Measurements from ENCODE around the gene TMEM204.

DNA sequence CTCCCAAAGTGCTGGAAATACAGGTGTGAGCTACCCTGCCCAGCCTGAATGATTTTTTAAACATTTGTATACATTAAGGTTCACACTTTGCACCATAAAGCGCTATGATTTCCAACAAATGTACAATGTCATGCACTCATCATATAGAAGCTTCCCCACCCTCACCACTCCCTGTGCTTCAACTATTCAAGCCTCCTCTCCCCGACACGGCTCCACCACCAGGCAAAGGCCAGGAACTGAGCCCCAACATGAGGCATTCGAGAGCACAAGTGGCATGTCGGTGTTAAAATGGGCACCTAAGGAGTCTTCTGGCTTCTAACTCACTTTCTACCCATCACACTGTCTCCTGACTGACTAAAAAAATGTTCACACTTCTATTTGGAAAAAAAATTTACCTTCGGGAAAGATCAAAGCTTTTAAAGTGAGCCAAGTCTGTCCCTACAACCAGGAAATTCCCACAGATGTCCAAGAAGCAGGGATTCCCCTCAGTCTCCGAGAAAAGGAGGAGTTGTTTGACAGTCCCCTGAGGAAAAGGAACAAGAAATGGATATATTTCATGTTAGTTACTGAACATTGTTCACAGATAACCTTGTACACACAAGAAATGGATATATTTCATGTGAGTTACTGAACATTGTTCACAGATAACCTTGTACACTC, 37.7 kb downstream of the TMEM204 start:
- TF ChIP-seq GATA3 (IDR thresholded peaks at IDR 0.05; ENCODE audit: low read depth, low read length) (no peak), GATA2 (IDR thresholded peaks at IDR 0.05; ENCODE audit: low read depth, low read length) (no peak)
